ENCODE results near the gene BNIP1. TPM values are rescaled to one million over a fixed set of nuclear protein-coding genes. Genes with fewer than 3 reads are reported as not detected.

The BNIP1 gene
- total RNA-seq, 1 experiment from 2014 or later, result 12.3 TPM

DNA sequence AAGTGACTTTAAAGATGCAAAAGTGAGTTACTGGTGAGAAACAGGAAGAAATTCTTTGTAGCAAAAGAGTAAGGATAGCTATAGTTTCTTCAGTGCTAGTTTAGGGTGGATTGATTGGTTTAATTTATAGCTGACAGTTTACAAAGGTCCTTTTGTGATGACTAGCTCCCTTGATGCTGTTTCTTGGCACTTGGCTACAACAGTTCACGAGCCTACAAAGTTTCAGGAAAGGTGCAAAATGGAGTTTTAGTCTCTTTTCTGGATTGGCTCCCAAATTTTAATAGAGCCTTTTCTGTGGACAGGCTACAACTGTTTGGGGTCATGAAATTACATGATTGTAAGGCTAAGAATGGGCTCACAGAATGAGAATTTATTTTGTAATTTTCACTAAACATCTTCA is 40.9 kb upstream of the BNIP1 start:
- DNase-seq (ENCODE audit: low read depth, low spot score) (no peak), ATAC-seq (no peak)
- TF ChIP-seq TCF7L2 (IDR thresholded peaks at IDR 0.05; ENCODE audit: low read depth, low read length), result no peak
- no peak for TF ChIP-seq CTCF (IDR thresholded peaks at IDR 0.05)
- TF ChIP-seq SIN3A (IDR thresholded peaks at IDR 0.05; ENCODE audit: borderline replicate concordance, insufficient read depth, low read depth, low read length), result no peak
- TF ChIP-seq, protein P1, sequence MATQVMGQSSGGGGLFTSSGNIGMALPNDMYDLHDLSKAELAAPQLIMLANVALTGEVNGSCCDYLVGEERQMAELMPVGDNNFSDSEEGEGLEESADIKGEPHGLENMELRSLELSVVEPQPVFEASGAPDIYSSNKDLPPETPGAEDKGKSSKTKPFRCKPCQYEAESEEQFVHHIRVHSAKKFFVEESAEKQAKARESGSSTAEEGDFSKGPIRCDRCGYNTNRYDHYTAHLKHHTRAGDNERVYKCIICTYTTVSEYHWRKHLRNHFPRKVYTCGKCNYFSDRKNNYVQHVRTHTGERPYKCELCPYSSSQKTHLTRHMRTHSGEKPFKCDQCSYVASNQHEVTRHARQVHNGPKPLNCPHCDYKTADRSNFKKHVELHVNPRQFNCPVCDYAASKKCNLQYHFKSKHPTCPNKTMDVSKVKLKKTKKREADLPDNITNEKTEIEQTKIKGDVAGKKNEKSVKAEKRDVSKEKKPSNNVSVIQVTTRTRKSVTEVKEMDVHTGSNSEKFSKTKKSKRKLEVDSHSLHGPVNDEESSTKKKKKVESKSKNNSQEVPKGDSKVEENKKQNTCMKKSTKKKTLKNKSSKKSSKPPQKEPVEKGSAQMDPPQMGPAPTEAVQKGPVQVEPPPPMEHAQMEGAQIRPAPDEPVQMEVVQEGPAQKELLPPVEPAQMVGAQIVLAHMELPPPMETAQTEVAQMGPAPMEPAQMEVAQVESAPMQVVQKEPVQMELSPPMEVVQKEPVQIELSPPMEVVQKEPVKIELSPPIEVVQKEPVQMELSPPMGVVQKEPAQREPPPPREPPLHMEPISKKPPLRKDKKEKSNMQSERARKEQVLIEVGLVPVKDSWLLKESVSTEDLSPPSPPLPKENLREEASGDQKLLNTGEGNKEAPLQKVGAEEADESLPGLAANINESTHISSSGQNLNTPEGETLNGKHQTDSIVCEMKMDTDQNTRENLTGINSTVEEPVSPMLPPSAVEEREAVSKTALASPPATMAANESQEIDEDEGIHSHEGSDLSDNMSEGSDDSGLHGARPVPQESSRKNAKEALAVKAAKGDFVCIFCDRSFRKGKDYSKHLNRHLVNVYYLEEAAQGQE (IDR thresholded peaks at IDR 0.05; ENCODE audit: insufficient read depth in 1 of 2, low read depth in 2 of 2, low read length in 1 of 2), result no peak
- no peak for TF ChIP-seq POLR2AphosphoS5 (IDR thresholded peaks at IDR 0.05; ENCODE audit: low read depth, low read length)
- TSS peak; percentile 22 for BruUV-seq (replicated peaks)
- no peak overlapping the region for H3K4me3 ChIP-seq (ENCODE audit: low read depth in 2 of 2, low read length in 2 of 2)
- POLR2A ChIA-PET, result no interaction called here
- CTCF ChIA-PET, result no interaction called here
- in situ Hi-C loops (cut with HindIII; ENCODE audit: low pct_unique_long_range_greater_than_20kb, low sequenced_read_pairs), result no loop called here
- H3K4me1 ChIP-seq (ENCODE audit: control insufficient read depth, insufficient read depth, low read length), result no peaks in the 10 kb centered on the region
- H3K36me3 ChIP-seq (ENCODE audit: control insufficient read depth, insufficient read depth, low read length), result no peaks in the 10 kb centered on the region
- H3K27me3 ChIP-seq (ENCODE audit: control insufficient read depth, insufficient read depth, low read length), result no peaks in the 10 kb centered on the region
- intact Hi-C loops (cut with micrococcal nuclease; ENCODE audit: unreplicated experiment), result no loop called here
- no peak overlapping the region for H3K27ac ChIP-seq (ENCODE audit: low read length)
- H3K9me3 ChIP-seq (ENCODE audit: control insufficient read depth, insufficient read depth, low read depth, low read length), result no peaks in the 10 kb centered on the region

DNA sequence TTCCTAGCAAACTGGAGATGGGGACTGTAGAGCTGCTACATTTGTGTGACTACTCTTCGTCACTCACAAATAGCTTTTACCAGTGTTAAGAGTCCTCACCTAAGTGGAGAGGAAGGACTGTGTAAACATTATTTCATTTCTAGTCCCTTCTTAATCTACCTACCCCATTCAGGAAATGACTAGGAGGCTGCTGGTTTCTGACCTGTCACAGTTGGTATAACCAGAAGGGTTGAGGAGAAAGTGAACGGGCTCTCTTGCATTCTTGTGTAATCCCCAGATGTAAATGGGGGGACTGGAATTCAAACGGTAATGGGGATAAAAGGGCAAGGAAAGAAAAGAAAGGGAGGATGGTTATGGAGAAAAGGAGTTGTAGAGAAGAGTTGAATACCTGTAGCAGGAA is 35.4 kb upstream of the BNIP1 start:
- POLR2A ChIA-PET, result interaction anchor here (0.6 kb wide), 1 partner anchor 48 kb away, joined by 8 read pairs; no protein-coding TSS in a partner anchor
- CTCF ChIA-PET, result no interaction called here
- intact Hi-C loops (cut with micrococcal nuclease; ENCODE audit: unreplicated experiment), result no loop called here
- ATAC-seq (no peak), DNase-seq (ENCODE audit: low read depth, low spot score) (no peak)
- Histone ChIP-seq H3K4me1 (ENCODE audit: control insufficient read depth, insufficient read depth, low read length) (no peaks in the 10 kb centered on the region), H3K27me3 (ENCODE audit: control insufficient read depth, insufficient read depth, low read length) (no peaks in the 10 kb centered on the region), H3K27ac (ENCODE audit: low read length) (no peak overlapping the region), H3K4me3 (ENCODE audit: low read depth in 2 of 2, low read length in 2 of 2) (no peak overlapping the region), H3K9me3 (ENCODE audit: control insufficient read depth, insufficient read depth, low read depth, low read length) (no peaks in the 10 kb centered on the region), H3K36me3 (ENCODE audit: control insufficient read depth, insufficient read depth, low read length) (no peaks in the 10 kb centered on the region)
- BruUV-seq (replicated peaks), result no TSS peak
- TF ChIP-seq, protein P1 (IDR thresholded peaks at IDR 0.05; ENCODE audit: insufficient read depth in 1 of 2, low read depth in 2 of 2, low read length in 1 of 2), result no peak
- TF ChIP-seq CTCF (IDR thresholded peaks at IDR 0.05), result no peak
- no peak for TF ChIP-seq SIN3A (IDR thresholded peaks at IDR 0.05; ENCODE audit: borderline replicate concordance, insufficient read depth, low read depth, low read length)
- TF ChIP-seq TCF7L2 (IDR thresholded peaks at IDR 0.05; ENCODE audit: low read depth, low read length), result no peak
- no peak for TF ChIP-seq POLR2AphosphoS5 (IDR thresholded peaks at IDR 0.05; ENCODE audit: low read depth, low read length)
- in situ Hi-C loops (cut with HindIII; ENCODE audit: low pct_unique_long_range_greater_than_20kb, low sequenced_read_pairs), result no loop called here

Data from Panc1 (cell line).